ENCODE data around the gene CDK6. TPM values are rescaled to one million over a fixed set of nuclear protein-coding genes. Genes with fewer than 3 reads are reported as not detected.

The CDK6 gene
- total and polyA plus RNA-seq, 2 of the 8 experiments (the other 6 are each of a cell fraction or from before 2014, with no cell fraction given), result 5.9 to 18.9 TPM

DNA sequence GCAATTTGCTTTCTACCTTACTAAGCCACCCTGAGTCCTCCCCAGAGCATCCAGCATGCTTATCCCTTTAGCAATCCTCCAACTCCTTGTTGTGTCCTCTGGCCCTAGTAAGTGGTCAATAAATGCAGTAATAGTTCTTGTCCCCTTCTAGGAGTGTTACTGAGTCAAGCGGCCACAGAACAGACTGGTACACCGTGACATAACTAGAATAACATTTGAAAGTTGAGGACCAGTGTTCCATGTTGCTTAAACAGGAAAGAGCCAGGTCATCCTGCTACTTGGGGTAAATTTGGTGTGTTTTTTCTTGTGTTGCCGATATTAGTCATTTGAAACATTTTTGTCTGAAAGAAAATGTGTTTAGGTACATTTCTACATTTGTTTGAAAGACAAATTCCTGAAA lies 4.8 kb upstream of the CDK6 start:
- H2BK5ac ChIP-seq (ENCODE audit: low read depth, low read length), result no peak overlapping the region
- H2AK5ac ChIP-seq (ENCODE audit: low read depth, low read length), result no peak overlapping the region
- CTCF ChIA-PET (ENCODE audit: partially characterized antibody), result interaction anchor here (0.5 kb wide), 1 partner anchor 244 kb away, joined by 3 read pairs; no protein-coding TSS in a partner anchor
- H3K4me3 ChIP-seq (ENCODE audit: extremely low read depth in 1 of 4, insufficient read depth in 2 of 4, low read depth in 3 of 4, low read length in 4 of 4), result no peak overlapping the region
- H4K8ac ChIP-seq (ENCODE audit: extremely low read depth, insufficient read depth, low read length), result no peak overlapping the region
- no peak overlapping the region for H2BK12ac ChIP-seq (ENCODE audit: low read depth, low read length)
- H3K27ac ChIP-seq (ENCODE audit: low read depth, low read length), result no peak overlapping the region
- DNase-seq (ENCODE audit: low read depth in 1 of 2, low spot score in 2 of 2), result no peak
- no peak overlapping the region for H2BK120ac ChIP-seq (replicated peaks; ENCODE audit: low read depth, low read length)
- no peak overlapping the region for H3K23ac ChIP-seq (ENCODE audit: insufficient read length)
- H3K23me2 ChIP-seq (ENCODE audit: low read depth, low read length), result no peaks in the 10 kb centered on the region; the same call in 1 of the 2 replicates
- no peak overlapping the region for H3K9ac ChIP-seq (replicated peaks in 1 of 4; ENCODE audit: extremely low read depth in 1 of 4, low read depth in 3 of 4, low read length in 3 of 4)
- no peak overlapping the region for H3K18ac ChIP-seq (ENCODE audit: extremely low read depth, low read length)
- H3K4ac ChIP-seq (replicated peaks; ENCODE audit: insufficient read length, low read depth, low read length), result no peak overlapping the region
- WGBS, 2 experiments (ENCODE audit: extremely low coverage in 1 of 2, insufficient coverage in 1 of 2, insufficient read length in 1 of 2, insufficient replicate concordance in 2 of 2, low coverage in 1 of 2, low lambda C conversion rate in 2 of 2, missing lambda C conversion rate in 1 of 2), result 93% methylated on average over 3 of the region's 3 CpGs; no CpG with 5 or more reads in 1 of the 2 experiments
- H3K79me1 ChIP-seq (ENCODE audit: low read depth, low read length), result no peaks in the 10 kb centered on the region
- no peak overlapping the region for H2BK20ac ChIP-seq (ENCODE audit: low read length)
- H2AFZ ChIP-seq (ENCODE audit: low read length), result no peak overlapping the region
- H2BK15ac ChIP-seq (ENCODE audit: low read length), result no peak overlapping the region
- peaks cover 0 to 10% (median 3%) of the 10 kb centered on the region in 4 experiments; a peak in 2 of 7 replicates for H3K27me3 ChIP-seq (replicated peaks in 1 of 4; ENCODE audit: control insufficient read depth in 3 of 4, extremely low read depth in 1 of 4, insufficient read depth in 3 of 4, low read length in 3 of 4)
- POLR2A ChIA-PET (ENCODE audit: partially characterized antibody), result no interaction called here
- no peak overlapping the region for H4K5ac ChIP-seq (ENCODE audit: insufficient read length, low read depth, low read length)
- no peaks in the 10 kb centered on the region for H3K9me3 ChIP-seq (ENCODE audit: insufficient read depth in 2 of 2, low read depth in 1 of 2, low read length in 1 of 2)
- no peak overlapping the region for H3K4me2 ChIP-seq (ENCODE audit: insufficient read depth in 1 of 2, low read depth in 2 of 2, low read length in 2 of 2)
- H3K79me2 ChIP-seq (ENCODE audit: control insufficient read depth in 1 of 2, insufficient read depth in 2 of 2, low read length in 2 of 2), result no peaks in the 10 kb centered on the region
- H3K36me3 ChIP-seq (ENCODE audit: control insufficient read depth in 2 of 4, insufficient read depth in 4 of 4, low read length in 3 of 4), result no peaks in the 10 kb centered on the region
- FAIRE-seq, result no peak
- H4K20me1 ChIP-seq (replicated peaks in 1 of 2; ENCODE audit: control insufficient read depth in 1 of 2, insufficient read depth in 2 of 2, low read length in 2 of 2), result no peaks in the 10 kb centered on the region
- H3K56ac ChIP-seq (replicated peaks; ENCODE audit: insufficient read length, low read depth, low read length), result no peak overlapping the region
- peaks cover 0 to 3% (median 0%) of the 10 kb centered on the region in 4 experiments; a peak in 1 of 7 replicates for H3K4me1 ChIP-seq (replicated peaks in 1 of 4; ENCODE audit: control insufficient read depth in 3 of 4, insufficient read depth in 4 of 4, low read length in 3 of 4)
- TF ChIP-seq BRCA1 (IDR thresholded peaks at IDR 0.05; ENCODE audit: low read depth, low read length) (no peak), BACH1 (IDR thresholded peaks at IDR 0.05; ENCODE audit: low read length) (no peak), POLR2A (IDR thresholded peaks at IDR 0.05; ENCODE audit: control extremely low read depth in 1 of 2, low read depth in 2 of 2, low read length in 2 of 2) (no peak), GABPA (IDR thresholded peaks at IDR 0.05; ENCODE audit: borderline replicate concordance, insufficient read depth, low read length) (no peak), FOSL1 (IDR thresholded peaks at IDR 0.05; ENCODE audit: insufficient read depth, low read depth, low read length) (no peak), SRF (IDR thresholded peaks at IDR 0.05; ENCODE audit: low read depth, low read length) (no peak), NANOG (IDR thresholded peaks at IDR 0.05; ENCODE audit: insufficient read depth, low read depth, low read length, poor library complexity, severe bottlenecking) (no peak), CBX8 (IDR thresholded peaks at IDR 0.05; ENCODE audit: borderline replicate concordance, low read depth, low read length) (no peak), EP300 (IDR thresholded peaks at IDR 0.05; ENCODE audit: borderline replicate concordance in 1 of 2, low read depth in 2 of 2, low read length in 2 of 2) (no peak), TBP (IDR thresholded peaks at IDR 0.05; ENCODE audit: low read depth, low read length) (no peak)
- TF ChIP-seq, protein P1, sequence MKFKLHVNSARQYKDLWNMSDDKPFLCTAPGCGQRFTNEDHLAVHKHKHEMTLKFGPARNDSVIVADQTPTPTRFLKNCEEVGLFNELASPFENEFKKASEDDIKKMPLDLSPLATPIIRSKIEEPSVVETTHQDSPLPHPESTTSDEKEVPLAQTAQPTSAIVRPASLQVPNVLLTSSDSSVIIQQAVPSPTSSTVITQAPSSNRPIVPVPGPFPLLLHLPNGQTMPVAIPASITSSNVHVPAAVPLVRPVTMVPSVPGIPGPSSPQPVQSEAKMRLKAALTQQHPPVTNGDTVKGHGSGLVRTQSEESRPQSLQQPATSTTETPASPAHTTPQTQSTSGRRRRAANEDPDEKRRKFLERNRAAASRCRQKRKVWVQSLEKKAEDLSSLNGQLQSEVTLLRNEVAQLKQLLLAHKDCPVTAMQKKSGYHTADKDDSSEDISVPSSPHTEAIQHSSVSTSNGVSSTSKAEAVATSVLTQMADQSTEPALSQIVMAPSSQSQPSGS (IDR thresholded peaks at IDR 0.05; ENCODE audit: low read length), result no peak
- no peak overlapping the region for H4K91ac ChIP-seq (replicated peaks; ENCODE audit: insufficient read length, low read length)
- H3K14ac ChIP-seq (ENCODE audit: insufficient read length), result no peak overlapping the region

Data from H1 (cell line).